Measurements from ENCODE around the gene RNF208.

Gene RNF208

GRCh38 chr9:137222190-137223077, at the start of gene RNF208 (continued):
- TF ChIP-seq ZNF350 (tag by site-specific recombination; IDR thresholded peaks at IDR 0.05) (no peak), ZNF302 (tag by site-specific recombination; IDR thresholded peaks at IDR 0.05; ENCODE audit: low read depth) (no peak), ZBTB20 (tag by site-specific recombination; IDR thresholded peaks at IDR 0.05) (peak; percentile 61; the same call in 1 of the 2 replicates), BCL11B (tag by site-specific recombination; IDR thresholded peaks at IDR 0.05; ENCODE audit: low read depth) (peak; percentile 47; the same call in 1 of the 2 replicates), ZNF174 (tag by site-specific recombination; IDR thresholded peaks at IDR 0.05) (no peak), ZNF354C (tag by site-specific recombination; IDR thresholded peaks at IDR 0.05; ENCODE audit: borderline replicate concordance, low read depth) (no peak), ZNF639 (tag by site-specific recombination; IDR thresholded peaks at IDR 0.05) (no peak), TCF7L2 (IDR thresholded peaks at IDR 0.05; ENCODE audit: borderline replicate concordance, low read depth, low read length) (no peak), ZNF121 (tag by site-specific recombination; IDR thresholded peaks at IDR 0.05) (no peak), ZNF626 (tag by site-specific recombination; IDR thresholded peaks at IDR 0.05) (no peak), RBAK (tag by site-specific recombination; IDR thresholded peaks at IDR 0.05) (no peak), ZNF518A (tag by site-specific recombination; conservative IDR thresholded peaks at IDR 0.05; ENCODE audit: low read depth) (no peak), ZNF843 (tag by site-specific recombination; IDR thresholded peaks at IDR 0.05) (no peak), HIC1 (tag by site-specific recombination; IDR thresholded peaks at IDR 0.05) (peak; percentile 50), ZBTB6 (tag by site-specific recombination; IDR thresholded peaks at IDR 0.05) (no peak), ZNF292 (tag by site-specific recombination; IDR thresholded peaks at IDR 0.05; ENCODE audit: borderline replicate concordance, low read depth) (no peak), ZBTB26 (tag by site-specific recombination; optimal IDR thresholded peaks at IDR 0.05) (no peak), ZNF791 (tag by site-specific recombination; IDR thresholded peaks at IDR 0.05) (no peak), ZNF677 (tag by site-specific recombination; IDR thresholded peaks at IDR 0.05) (no peak), SP3 (tag by site-specific recombination; IDR thresholded peaks at IDR 0.05) (peak; percentile 9; the same call in 1 of the 2 replicates), FEZF1 (tag by site-specific recombination; IDR thresholded peaks at IDR 0.05) (no peak), ZSCAN4 (tag by site-specific recombination; IDR thresholded peaks at IDR 0.05) (no peak), ZNF341 (tag by site-specific recombination; IDR thresholded peaks at IDR 0.05; ENCODE audit: low read depth) (peak; percentile 57), ZNF660 (tag by site-specific recombination; IDR thresholded peaks at IDR 0.05) (no peak), SETDB1 (IDR thresholded peaks at IDR 0.05; ENCODE audit: insufficient read length, low read length) (no peak), ZNF24 (tag by site-specific recombination; IDR thresholded peaks at IDR 0.05) (no peak), KLF16 (tag by site-specific recombination; IDR thresholded peaks at IDR 0.05) (no peak)

Data from HEK293 (cell line).